PC-3 (cell line): ENCODE measurements around the gene SLC22A5.

Experiments used
- EZH2 ChIP-seq: fragments of 300-600 bp; sonication (generic); IDR thresholded peaks from one replicate; pipeline ENCODE4 v1.6.1; 2017; ENCODE audit warnings: antibody characterized with exemption, mild to moderate bottlenecking, low read length; ENCODE audit not compliant: unreplicated experiment
- EZH2phosphoT487 ChIP-seq: fragments of 300-600 bp; sonication (generic); IDR thresholded peaks from 2 replicates; pipeline ENCODE4 v1.6.1; 2018; ENCODE audit warnings: mild to moderate bottlenecking, antibody characterized with exemption, low read length, borderline replicate concordance

DNA sequence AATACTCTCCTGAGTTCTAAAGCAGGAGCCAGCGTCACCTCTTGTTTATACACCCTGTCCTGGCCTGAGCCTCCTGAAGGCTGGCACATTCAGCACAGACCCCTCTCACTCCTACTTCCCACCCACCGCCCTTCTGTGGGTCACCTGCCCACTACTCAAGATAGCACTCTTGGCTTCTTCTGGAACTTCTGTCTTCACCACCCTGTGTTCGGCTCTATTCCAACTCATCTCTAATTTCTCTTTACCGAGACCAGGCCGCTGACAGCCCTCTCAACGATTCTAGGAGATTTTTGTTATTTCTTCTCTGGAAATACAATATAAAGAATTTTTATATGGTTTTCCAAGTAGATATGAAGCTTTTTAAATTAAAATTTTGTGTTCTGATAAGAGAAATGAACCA, 63.6 kb downstream of the SLC22A5 start:
- TF ChIP-seq EZH2 = no peak
- no peak for TF ChIP-seq EZH2phosphoT487
